CD8-positive, alpha-beta memory T cell (primary cell): ENCODE measurements around the gene UNC13C. TPM values are rescaled to one million over a fixed set of nuclear protein-coding genes. Genes with fewer than 3 reads are reported as not detected.
"Not testable (repeated sequence)": the region's sequence is repeated elsewhere in the genome, so short reads cannot be mapped to it uniquely, and the experiment has no call there.

ENCODE experiments used
- CTCF ChIA-PET: fragments of 350-600 bp; sonication (Branson Sonifier 250); formaldehyde crosslinking; loops from one replicate; lab custom pipeline; 2021; ENCODE audit warnings: antibody characterized with exemption; lab: Charles Lee
- POLR2A ChIA-PET: fragments of 350-600 bp; sonication (Branson Sonifier 250); formaldehyde crosslinking; loops from one replicate; lab custom pipeline; 2021; ENCODE audit warnings: antibody characterized with exemption; lab: Charles Lee
- DNase-seq, 5 donors: peaks; one replicate each; pipeline versions ENCODE4 v3.0.0 to v3.0.0-alpha.2; 2020 to 2022; ENCODE audit warnings: mixed read lengths in 1 of 5
- H3K27ac ChIP-seq: one replicate; pipeline ENCODE4 v1.7.0; 2013; ENCODE audit warnings: low read depth, mild to moderate bottlenecking, low read length, moderate library complexity
- H3K27me3 ChIP-seq: 2 replicates; pipeline ENCODE4 v1.7.0; 2013; ENCODE audit warnings: low read length, mild to moderate bottlenecking; ENCODE audit not compliant: insufficient read depth, poor library complexity, severe bottlenecking
- H3K36me3 ChIP-seq: 2 replicates; pipeline ENCODE4 v1.7.0; 2013; ENCODE audit warnings: mild to moderate bottlenecking, low read length, moderate library complexity; ENCODE audit not compliant: insufficient read depth
- H3K4me1 ChIP-seq: 2 replicates; pipeline ENCODE4 v1.7.0; 2013; ENCODE audit warnings: mild to moderate bottlenecking, low read length, moderate library complexity; ENCODE audit not compliant: insufficient read depth
- H3K4me3 ChIP-seq: 2 replicates; pipeline ENCODE4 v1.7.0; 2013; ENCODE audit warnings: mild to moderate bottlenecking, low read length
- H3K9me3 ChIP-seq: 2 replicates; pipeline ENCODE4 v1.7.0; 2013; ENCODE audit warnings: mild to moderate bottlenecking, low read length
- H3K27ac Mint-ChIP-seq, 8 donors: one replicate each; pipeline ENCODE4 v1.8.0; 2020 to 2021; ENCODE audit warnings: mixed read lengths in 8 of 8, mild to moderate bottlenecking in 6 of 8, inconsistent platforms in 3 of 8, moderate library complexity in 3 of 8
- H3K27me3 Mint-ChIP-seq, 2 donors: one replicate each; pipeline ENCODE4 v1.8.0; 2020 to 2021; ENCODE audit warnings: mixed read lengths in 2 of 2, mild to moderate bottlenecking in 1 of 2, moderate library complexity in 1 of 2
- H3K36me3 Mint-ChIP-seq, 3 donors: one replicate each; pipeline ENCODE4 v1.8.0; 2020 to 2021; ENCODE audit warnings: mixed read lengths in 3 of 3, inconsistent platforms in 1 of 3, mild to moderate bottlenecking in 1 of 3
- H3K4me1 Mint-ChIP-seq, 3 donors: one replicate each; pipeline ENCODE4 v1.8.0; 2020 to 2021; ENCODE audit warnings: mixed read lengths in 3 of 3, inconsistent platforms in 1 of 3, mild to moderate bottlenecking in 1 of 3
- H3K4me3 Mint-ChIP-seq, 7 donors: one replicate each; pipeline ENCODE4 v1.8.0; 2020 to 2021; ENCODE audit warnings: mixed read lengths in 7 of 7, mild to moderate bottlenecking in 6 of 7, moderate library complexity in 4 of 7, inconsistent platforms in 2 of 7
- H3K9me3 Mint-ChIP-seq, 5 donors: one replicate each; pipeline ENCODE4 v1.8.0; 2020 to 2022; ENCODE audit warnings: mixed read lengths in 5 of 5, mild to moderate bottlenecking in 3 of 5, moderate library complexity in 2 of 5, inconsistent platforms in 1 of 5
- polyA plus RNA-seq: library from polyadenylated mRNA; unstranded; fragments of 300-500 nt; fragmentation: Illumina TruSeq; gene quantifications from one replicate; pipeline ENCODE4 v1.2.3, GENCODE V29; 2021
- total RNA-seq, 2 experiments: library from RNA; stranded (reverse); gene quantifications; one replicate each; pipeline ENCODE4 v1.2.3, GENCODE V29; 2021

UNC13C gene
- not detected for total RNA-seq
- polyA plus RNA-seq = not detected

GRCh38 chr15:53978253-53978906, at the start of gene UNC13C:
TSS of gene UNC13C (plus strand) at chr15:53978441. CDS start at chr15:54012904, 34,463 bp downstream.
- Histone ChIP-seq H3K27me3 (no peaks in the 10 kb centered on the region), H3K4me3 (no peak within 1 kb of the TSS), H3K9me3 (no peaks in the 10 kb centered on the region), H3K36me3 (no peaks in the 10 kb centered on the region), H3K4me1 (no peaks in the 10 kb centered on the region), H3K27ac (no peak within 1 kb of the TSS)
- ChIA-PET POLR2A (no interaction called here), CTCF (no interaction called here)
- Mint-ChIP-seq H3K36me3 (no peaks in the 10 kb centered on the region), H3K27ac (no peak within 1 kb of the TSS), H3K9me3 (peaks cover 0 to 4% (median 0%) of the 10 kb centered on the region in 5 donors), H3K4me1 (peaks cover 0 to 3% (median 0%) of the 10 kb centered on the region in 3 donors), H3K4me3 (no peak within 1 kb of the TSS), H3K27me3 (peaks cover 10 to 17% of the 10 kb centered on the region in 2 donors)
- DNase-seq = no peak

- H3K9me3 Mint-ChIP-seq = peaks cover 18 to 27% (median 23%) of the 10 kb centered on the region in 5 donors
- POLR2A ChIA-PET = no interaction called here
Observed at GRCh38 chr15:53936137-53936536, 42.1 kb upstream of the UNC13C start.

DNA sequence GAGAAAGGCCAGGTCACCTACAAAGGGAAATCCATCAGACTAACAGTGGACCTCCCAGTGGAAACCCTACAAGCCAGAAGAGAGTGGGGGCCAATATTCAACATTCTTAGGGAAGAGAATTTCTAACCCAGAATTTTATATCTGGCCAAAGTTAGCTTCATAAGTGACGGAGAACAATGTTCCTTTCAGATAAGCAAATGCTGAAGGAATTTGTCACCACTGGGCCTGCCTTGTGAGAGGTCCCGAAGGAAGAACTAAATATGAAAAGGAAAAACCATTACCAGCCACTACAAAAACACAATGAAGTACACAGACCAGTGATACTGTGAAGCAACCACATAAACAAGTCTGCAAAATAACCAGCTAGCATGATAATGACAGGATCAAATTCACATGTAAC, 40.6 kb upstream of the UNC13C start:
- POLR2A ChIA-PET, H3K9me3 ChIP-seq, H3K27me3 ChIP-seq, H3K27ac Mint-ChIP-seq, H3K36me3 Mint-ChIP-seq, DNase-seq, H3K4me3 Mint-ChIP-seq, H3K27ac ChIP-seq, CTCF ChIA-PET, H3K4me1 Mint-ChIP-seq, H3K27me3 Mint-ChIP-seq, H3K4me1 ChIP-seq, H3K4me3 ChIP-seq, H3K36me3 ChIP-seq: not testable (repeated sequence)
- H3K9me3 Mint-ChIP-seq = peaks cover 20 to 27% (median 25%) of the 10 kb centered on the region in 5 donors

More at GRCh38 chr15:53936137-53936536, 42.1 kb upstream of the UNC13C start:
- Mint-ChIP-seq H3K27me3 (no peaks in the 10 kb centered on the region), H3K4me3 (no peak overlapping the region), H3K36me3 (no peaks in the 10 kb centered on the region), H3K27ac (no peak overlapping the region), H3K4me1 (no peaks in the 10 kb centered on the region)
- Histone ChIP-seq H3K27ac (no peak overlapping the region), H3K4me1 (no peaks in the 10 kb centered on the region), H3K27me3 (no peaks in the 10 kb centered on the region), H3K36me3 (no peaks in the 10 kb centered on the region), H3K9me3 (no peaks in the 10 kb centered on the region), H3K4me3 (no peak overlapping the region)
- CTCF ChIA-PET = no interaction called here
- no peak for DNase-seq

- ChIA-PET POLR2A (no interaction called here), CTCF (no interaction called here)
- no peaks in the 10 kb centered on the region for H3K36me3 ChIP-seq
- no peaks in the 10 kb centered on the region for H3K4me1 Mint-ChIP-seq
- H3K27ac Mint-ChIP-seq = no peak overlapping the region
- peaks cover 0 to 1% of the 10 kb centered on the region in 2 donors for H3K27me3 Mint-ChIP-seq
- no peaks in the 10 kb centered on the region for H3K9me3 ChIP-seq
- DNase-seq = no peak
- H3K9me3 Mint-ChIP-seq = peaks cover 4 to 13% (median 8%) of the 10 kb centered on the region in 5 donors
- no peak overlapping the region for H3K4me3 ChIP-seq
- H3K36me3 Mint-ChIP-seq = no peaks in the 10 kb centered on the region
- no peak overlapping the region for H3K27ac ChIP-seq
- H3K4me1 ChIP-seq = no peaks in the 10 kb centered on the region
- H3K4me3 Mint-ChIP-seq = no peak overlapping the region
- no peaks in the 10 kb centered on the region for H3K27me3 ChIP-seq
Observed at GRCh38 chr15:53950572-53950971, 27.7 kb upstream of the UNC13C start.

DNA sequence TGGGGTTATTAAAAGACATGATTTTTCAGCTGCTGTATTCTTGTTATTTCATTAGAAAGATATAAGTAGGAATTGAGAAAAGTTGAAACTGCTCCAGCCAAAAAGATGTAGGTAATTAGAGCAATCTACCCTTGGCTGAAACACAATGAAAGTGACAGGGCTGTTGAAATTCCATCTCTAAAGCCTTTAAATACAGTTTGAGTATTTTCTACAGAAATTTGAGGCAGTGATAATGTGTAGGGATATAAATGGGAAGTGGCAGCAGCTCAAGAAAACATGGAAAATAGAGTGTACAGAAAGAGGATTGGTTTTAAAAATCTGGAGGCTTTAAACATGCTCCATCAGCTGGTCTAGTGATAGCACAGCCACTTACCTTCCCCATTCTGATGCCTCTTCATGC, 22.8 kb upstream of the UNC13C start:
- Mint-ChIP-seq H3K4me3 (no peak overlapping the region), H3K27me3 (peaks cover 0 to 1% of the 10 kb centered on the region in 2 donors), H3K4me1 (no peaks in the 10 kb centered on the region), H3K36me3 (no peaks in the 10 kb centered on the region), H3K9me3 (peaks cover 0 to 2% (median 0%) of the 10 kb centered on the region in 5 donors), H3K27ac (no peak overlapping the region)
- Histone ChIP-seq H3K27ac (no peak overlapping the region), H3K4me3 (no peak overlapping the region), H3K4me1 (no peaks in the 10 kb centered on the region), H3K9me3 (no peaks in the 10 kb centered on the region), H3K27me3 (no peaks in the 10 kb centered on the region), H3K36me3 (no peaks in the 10 kb centered on the region)
- DNase-seq = no peak
- ChIA-PET POLR2A (no interaction called here), CTCF (no interaction called here)

- Histone ChIP-seq H3K4me3 (no peak overlapping the region), H3K36me3 (no peaks in the 10 kb centered on the region), H3K27ac (no peak overlapping the region), H3K4me1 (no peaks in the 10 kb centered on the region), H3K9me3 (no peaks in the 10 kb centered on the region), H3K27me3 (no peaks in the 10 kb centered on the region)
- ChIA-PET CTCF (interaction anchor here (1.1 kb wide), 1 partner anchor 1476 kb away, joined by 3 read pairs; no protein-coding TSS in a partner anchor), POLR2A (no interaction called here)
- no peak overlapping the region for H3K27ac Mint-ChIP-seq
- no peaks in the 10 kb centered on the region for H3K27me3 Mint-ChIP-seq
- no peaks in the 10 kb centered on the region for H3K4me1 Mint-ChIP-seq
- no peak overlapping the region for H3K4me3 Mint-ChIP-seq
- no peak for DNase-seq
- H3K9me3 Mint-ChIP-seq = peaks cover 0 to 4% (median 0%) of the 10 kb centered on the region in 5 donors
- no peaks in the 10 kb centered on the region for H3K36me3 Mint-ChIP-seq
Observed at GRCh38 chr15:53962646-53963561, 15.3 kb upstream of the UNC13C start.

- Mint-ChIP-seq H3K27me3 (no peaks in the 10 kb centered on the region), H3K4me3 (no peak overlapping the region), H3K9me3 (peaks cover 0 to 4% (median 0%) of the 10 kb centered on the region in 5 donors), H3K27ac (no peak overlapping the region), H3K36me3 (no peaks in the 10 kb centered on the region), H3K4me1 (no peaks in the 10 kb centered on the region)
- ChIA-PET POLR2A (no interaction called here), CTCF (interaction anchor here (1.1 kb wide), 1 partner anchor 1475 kb away, joined by 3 read pairs; no protein-coding TSS in a partner anchor)
- Histone ChIP-seq H3K4me3 (no peak overlapping the region), H3K36me3 (no peaks in the 10 kb centered on the region), H3K4me1 (no peaks in the 10 kb centered on the region), H3K27me3 (no peaks in the 10 kb centered on the region), H3K9me3 (no peaks in the 10 kb centered on the region), H3K27ac (no peak overlapping the region)
- DNase-seq = no peak
Observed at GRCh38 chr15:53963801-53964200, 14.4 kb upstream of the UNC13C start.

GRCh38 chr15:53974121-53974520, 4.1 kb upstream of the UNC13C start:
- Mint-ChIP-seq H3K36me3 (no peaks in the 10 kb centered on the region), H3K4me3 (no peak overlapping the region), H3K27me3 (peaks cover 10 to 17% of the 10 kb centered on the region in 2 donors), H3K27ac (no peak overlapping the region), H3K4me1 (peaks cover 0 to 3% (median 0%) of the 10 kb centered on the region in 3 donors), H3K9me3 (peaks cover 0 to 4% (median 0%) of the 10 kb centered on the region in 5 donors)
- Histone ChIP-seq H3K4me1 (no peaks in the 10 kb centered on the region), H3K27ac (no peak overlapping the region), H3K9me3 (no peaks in the 10 kb centered on the region), H3K27me3 (no peaks in the 10 kb centered on the region), H3K36me3 (no peaks in the 10 kb centered on the region), H3K4me3 (no peak overlapping the region)
- ChIA-PET POLR2A (no interaction called here), CTCF (no interaction called here)
- no peak for DNase-seq
